LNCaP clone FGC (cell line): ENCODE measurements around the gene NIPBL.

Experiments
- DNase-seq: peaks from one replicate; pipeline ENCODE4 v3.0.0-alpha.2; 2011; ENCODE audit warnings: low read depth
- H3K4me3 ChIP-seq: 2 replicates; pipeline ENCODE4 v1.5.1; 2011; ENCODE audit warnings: mild to moderate bottlenecking, low read depth, low read length, control low read depth
- CTCF ChIP-seq: IDR thresholded peaks from 2 replicates; pipeline ENCODE4 v1.5.1; 2012; ENCODE audit warnings: mild to moderate bottlenecking; ENCODE audit not compliant: control insufficient read depth, insufficient read depth; ENCODE audit errors: extremely low read depth

The NIPBL gene

GRCh38 chr5:37103302-37103701 is 226.7 kb downstream of the NIPBL start:
- TF ChIP-seq CTCF, result no peak
- no peak for DNase-seq
- H3K4me3 ChIP-seq, result no peak overlapping the region

GRCh38 chr5:37109338-37109737 is 232.8 kb downstream of the NIPBL start:
- no peak for TF ChIP-seq CTCF
- DNase-seq, result no peak
- no peak overlapping the region for H3K4me3 ChIP-seq

GRCh38 chr5:37110135-37110534 is 233.6 kb downstream of the NIPBL start:
- no peak for DNase-seq
- H3K4me3 ChIP-seq, result no peak overlapping the region
- TF ChIP-seq CTCF, result no peak

GRCh38 chr5:37111426-37112382 is 235.1 kb downstream of the NIPBL start:
- H3K4me3 ChIP-seq, result no peak overlapping the region
- DNase-seq, result no peak
- no peak for TF ChIP-seq CTCF

- no peak for DNase-seq
- no peak for TF ChIP-seq CTCF
- no peak overlapping the region for H3K4me3 ChIP-seq
Observed at GRCh38 chr5:37112383-37112991, 235.9 kb downstream of the NIPBL start.
